ENCODE data around the gene FKBP1A. TPM values are rescaled to one million over a fixed set of nuclear protein-coding genes. Genes with fewer than 3 reads are reported as not detected.

FKBP1A gene
- total and polyA plus RNA-seq, 2 donors from 2014 or later, result 220 to 260 TPM

DNA sequence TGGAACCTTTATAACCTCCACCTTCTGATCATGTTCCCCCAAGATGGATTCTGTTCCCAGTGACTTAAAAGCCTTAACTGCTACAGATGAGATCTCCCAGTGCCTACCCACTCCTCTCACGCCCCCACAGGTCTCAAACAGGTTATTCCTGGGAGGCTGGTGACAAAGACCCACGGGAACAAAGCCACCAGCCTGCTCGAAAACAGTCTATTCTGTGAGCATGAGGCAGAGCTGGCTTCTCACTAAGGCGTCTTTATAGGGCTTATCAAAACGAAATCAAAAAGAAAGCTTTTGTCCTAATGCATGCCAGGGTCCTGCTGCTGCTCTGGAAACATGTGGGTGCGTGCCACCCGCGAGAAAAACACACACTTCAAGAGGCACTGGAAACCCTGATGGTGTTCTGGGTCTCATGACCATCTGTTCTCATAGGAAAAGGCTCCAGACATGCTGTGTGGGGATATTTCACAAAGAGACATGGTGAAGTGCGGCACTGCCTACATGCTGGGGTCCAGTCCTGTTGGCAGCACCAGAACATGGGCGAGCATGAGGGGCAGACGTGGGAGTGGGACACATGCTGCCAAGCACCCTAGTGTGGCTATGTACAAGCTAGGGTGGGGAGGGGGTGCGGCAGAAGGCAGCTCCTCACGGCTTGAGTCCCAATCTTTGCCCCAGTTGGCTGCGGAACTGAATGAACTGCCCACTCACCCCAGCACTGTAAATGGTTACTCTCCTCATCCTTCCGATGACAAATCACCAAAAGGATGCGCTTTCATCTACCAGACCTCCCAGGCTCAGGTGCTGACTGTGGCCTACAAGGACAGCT is 2.1 kb downstream of the FKBP1A start:
- peak overlapping the region; percentile 32 to 87 for H3K27ac ChIP-seq (ENCODE audit: low read depth in 2 of 2, low read length in 2 of 2)
- peak overlapping the region in 2 of 3 donors; percentile 3 to 65 for H3K9ac ChIP-seq (ENCODE audit: low read length in 3 of 3)
- no peak for FAIRE-seq
- peaks cover 4% of the 10 kb centered on the region for H3K27me3 ChIP-seq (ENCODE audit: control insufficient read depth, insufficient read depth, low read length)
- no peaks in the 10 kb centered on the region for H3K36me3 ChIP-seq (ENCODE audit: control insufficient read depth in 2 of 3, insufficient read depth in 3 of 3, low read length in 3 of 3)
- TF ChIP-seq, protein P1, sequence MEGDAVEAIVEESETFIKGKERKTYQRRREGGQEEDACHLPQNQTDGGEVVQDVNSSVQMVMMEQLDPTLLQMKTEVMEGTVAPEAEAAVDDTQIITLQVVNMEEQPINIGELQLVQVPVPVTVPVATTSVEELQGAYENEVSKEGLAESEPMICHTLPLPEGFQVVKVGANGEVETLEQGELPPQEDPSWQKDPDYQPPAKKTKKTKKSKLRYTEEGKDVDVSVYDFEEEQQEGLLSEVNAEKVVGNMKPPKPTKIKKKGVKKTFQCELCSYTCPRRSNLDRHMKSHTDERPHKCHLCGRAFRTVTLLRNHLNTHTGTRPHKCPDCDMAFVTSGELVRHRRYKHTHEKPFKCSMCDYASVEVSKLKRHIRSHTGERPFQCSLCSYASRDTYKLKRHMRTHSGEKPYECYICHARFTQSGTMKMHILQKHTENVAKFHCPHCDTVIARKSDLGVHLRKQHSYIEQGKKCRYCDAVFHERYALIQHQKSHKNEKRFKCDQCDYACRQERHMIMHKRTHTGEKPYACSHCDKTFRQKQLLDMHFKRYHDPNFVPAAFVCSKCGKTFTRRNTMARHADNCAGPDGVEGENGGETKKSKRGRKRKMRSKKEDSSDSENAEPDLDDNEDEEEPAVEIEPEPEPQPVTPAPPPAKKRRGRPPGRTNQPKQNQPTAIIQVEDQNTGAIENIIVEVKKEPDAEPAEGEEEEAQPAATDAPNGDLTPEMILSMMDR (IDR thresholded peaks at IDR 0.05; ENCODE audit: borderline replicate concordance, extremely low read depth, insufficient read depth), result no peak
- peaks cover 0 to 2% (median 0%) of the 10 kb centered on the region in 3 donors for H3K9me3 ChIP-seq (ENCODE audit: control insufficient read depth in 2 of 3, insufficient read depth in 1 of 3, low read length in 3 of 3)
- H3K4me3 ChIP-seq (ENCODE audit: low read length in 3 of 3), result peak overlapping the region in 2 of 3 donors; percentile 83 to 94
- intact Hi-C loops (cut with DNase I), result no loop called here
- H3K4me1 ChIP-seq (ENCODE audit: control insufficient read depth in 2 of 3, insufficient read depth in 2 of 3, low read depth in 1 of 3, low read length in 3 of 3), result peaks cover 0 to 37% (median 23%) of the 10 kb centered on the region in 3 donors
- DNase-seq, result no peak

DNA sequence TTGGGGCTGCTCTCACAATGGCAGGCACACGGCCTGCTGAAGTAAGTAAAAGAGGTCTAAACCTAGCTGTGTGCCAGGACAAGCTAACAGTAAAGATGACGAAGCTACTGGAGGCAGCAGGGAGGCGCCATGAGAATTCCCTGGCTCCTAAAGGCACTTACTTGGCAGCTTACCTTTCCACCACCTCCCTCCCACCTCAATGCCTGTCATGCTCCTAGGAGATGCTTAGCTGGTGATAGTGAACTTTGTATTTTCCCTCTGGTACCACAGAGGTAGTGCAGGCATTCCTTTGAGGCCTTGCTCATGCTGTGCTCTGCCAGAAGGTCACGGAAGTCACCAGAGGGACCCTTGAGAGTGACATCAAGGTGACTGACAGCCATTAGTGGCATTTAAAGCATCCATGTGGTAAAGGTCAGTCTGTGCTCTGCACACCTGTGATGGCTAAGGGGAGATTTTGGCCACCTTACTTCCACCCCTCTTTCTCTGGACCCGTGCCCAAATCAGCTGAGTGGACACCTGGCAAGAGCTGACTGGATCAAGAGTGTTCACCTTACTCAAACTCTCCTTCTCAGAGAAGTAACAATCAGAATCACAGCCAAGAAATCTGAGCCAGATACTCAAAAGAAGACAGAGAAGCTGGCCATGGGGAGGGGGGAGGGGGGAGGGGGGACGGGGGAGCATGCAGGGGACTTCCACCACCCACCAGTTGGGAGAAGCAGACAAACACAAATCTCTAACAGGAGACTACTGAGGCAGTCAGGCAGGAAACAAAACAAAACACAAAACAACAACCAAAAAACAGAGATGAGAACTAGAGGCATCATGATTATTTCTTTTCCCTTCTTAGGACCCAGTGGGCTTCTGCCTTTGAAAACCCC is 2.9 kb downstream of the FKBP1A start:
- H3K27me3 ChIP-seq (ENCODE audit: control insufficient read depth, insufficient read depth, low read length), result peaks cover 2% of the 10 kb centered on the region
- H3K4me3 ChIP-seq (ENCODE audit: low read length in 3 of 3), result peak overlapping the region in 2 of 3 donors; percentile 41 to 83
- H3K9ac ChIP-seq (ENCODE audit: low read length in 3 of 3), result peak overlapping the region in 1 of 3 donors; percentile 10
- no peak for DNase-seq
- intact Hi-C loops (cut with DNase I), result no loop called here
- peak overlapping the region; percentile 35 to 65 for H3K27ac ChIP-seq (ENCODE audit: low read depth in 2 of 2, low read length in 2 of 2)
- H3K4me1 ChIP-seq (ENCODE audit: control insufficient read depth in 2 of 3, insufficient read depth in 2 of 3, low read depth in 1 of 3, low read length in 3 of 3), result peaks cover 0 to 37% (median 23%) of the 10 kb centered on the region in 3 donors
- H3K36me3 ChIP-seq (ENCODE audit: control insufficient read depth in 2 of 3, insufficient read depth in 3 of 3, low read length in 3 of 3), result no peaks in the 10 kb centered on the region
- TF ChIP-seq, protein P1 (IDR thresholded peaks at IDR 0.05; ENCODE audit: borderline replicate concordance, extremely low read depth, insufficient read depth), result no peak
- FAIRE-seq, result no peak
- peaks cover 0 to 2% (median 0%) of the 10 kb centered on the region in 3 donors for H3K9me3 ChIP-seq (ENCODE audit: control insufficient read depth in 2 of 3, insufficient read depth in 1 of 3, low read length in 3 of 3)

DNA sequence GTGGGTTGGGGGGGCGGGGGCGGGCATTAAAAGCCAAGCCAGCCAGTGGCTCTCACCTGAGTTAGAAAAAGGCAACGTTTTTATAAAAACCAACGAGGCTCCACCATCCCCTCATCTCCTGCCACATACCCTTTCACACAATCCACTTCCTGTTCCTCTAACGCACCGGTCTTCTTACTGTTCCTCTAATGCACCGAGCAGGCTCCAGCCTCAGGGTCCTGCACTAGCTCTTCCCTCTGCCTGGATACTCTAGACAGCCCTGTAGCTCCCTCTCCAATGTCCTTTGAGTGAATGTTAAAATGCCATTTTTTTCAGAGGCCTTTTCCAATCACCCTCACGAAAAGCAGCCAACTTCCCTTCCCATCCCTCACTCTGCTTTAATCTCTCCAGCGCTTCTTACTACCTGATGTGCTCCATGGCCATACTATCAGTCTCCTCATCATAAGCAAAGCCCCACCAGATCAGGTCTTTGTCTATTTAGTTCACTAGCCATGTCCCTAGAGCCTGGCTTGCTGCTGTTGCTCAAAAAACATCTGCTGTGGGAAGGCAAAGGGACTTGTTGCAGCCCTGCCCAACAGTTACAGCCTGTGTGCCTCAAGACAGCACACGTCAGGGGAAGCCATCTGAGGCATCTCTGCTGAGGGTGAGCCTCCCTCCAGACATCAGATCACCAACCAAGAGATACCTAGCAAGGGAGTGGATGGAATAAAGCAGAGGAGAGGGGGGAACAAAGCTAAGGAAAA is 3.9 kb downstream of the FKBP1A start:
- no peaks in the 10 kb centered on the region for H3K9me3 ChIP-seq (ENCODE audit: control insufficient read depth in 2 of 3, insufficient read depth in 1 of 3, low read length in 3 of 3)
- no peak for DNase-seq
- peak overlapping the region in 1 of 3 donors; percentile 17 for H3K4me3 ChIP-seq (ENCODE audit: low read length in 3 of 3)
- no peaks in the 10 kb centered on the region for H3K36me3 ChIP-seq (ENCODE audit: control insufficient read depth in 2 of 3, insufficient read depth in 3 of 3, low read length in 3 of 3)
- no peaks in the 10 kb centered on the region for H3K27me3 ChIP-seq (ENCODE audit: control insufficient read depth, insufficient read depth, low read length)
- peaks cover 0 to 37% (median 26%) of the 10 kb centered on the region in 3 donors for H3K4me1 ChIP-seq (ENCODE audit: control insufficient read depth in 2 of 3, insufficient read depth in 2 of 3, low read depth in 1 of 3, low read length in 3 of 3)
- peak overlapping the region in 1 of 2 donors; percentile 35 for H3K27ac ChIP-seq (ENCODE audit: low read depth in 2 of 2, low read length in 2 of 2)
- TF ChIP-seq, protein P1 (IDR thresholded peaks at IDR 0.05; ENCODE audit: borderline replicate concordance, extremely low read depth, insufficient read depth), result no peak
- peak overlapping the region in 1 of 3 donors; percentile 20 for H3K9ac ChIP-seq (ENCODE audit: low read length in 3 of 3)
- FAIRE-seq, result no peak
- intact Hi-C loops (cut with DNase I), result no loop called here

All from kidney (tissue), 14 donors.